M059J (cell line): ENCODE data around the gene HCFC1. TPM values are rescaled to one million over a fixed set of nuclear protein-coding genes. Genes with fewer than 3 reads are reported as not detected.

Experiments
- DNase-seq: peaks from one replicate; pipeline ENCODE4 v3.0.0-alpha.2; 2012; ENCODE audit warnings: low read depth
- total RNA-seq: library from RNA; depleted of rRNA; stranded (reverse); fragments of >200 nt; shearing (Covaris generic); gene quantifications from 2 replicates; pipeline ENCODE4 v1.2.3, GENCODE V29; 2014

HCFC1 gene
- total RNA-seq, 1 experiment from 2014 or later: 72.3 TPM

DNA sequence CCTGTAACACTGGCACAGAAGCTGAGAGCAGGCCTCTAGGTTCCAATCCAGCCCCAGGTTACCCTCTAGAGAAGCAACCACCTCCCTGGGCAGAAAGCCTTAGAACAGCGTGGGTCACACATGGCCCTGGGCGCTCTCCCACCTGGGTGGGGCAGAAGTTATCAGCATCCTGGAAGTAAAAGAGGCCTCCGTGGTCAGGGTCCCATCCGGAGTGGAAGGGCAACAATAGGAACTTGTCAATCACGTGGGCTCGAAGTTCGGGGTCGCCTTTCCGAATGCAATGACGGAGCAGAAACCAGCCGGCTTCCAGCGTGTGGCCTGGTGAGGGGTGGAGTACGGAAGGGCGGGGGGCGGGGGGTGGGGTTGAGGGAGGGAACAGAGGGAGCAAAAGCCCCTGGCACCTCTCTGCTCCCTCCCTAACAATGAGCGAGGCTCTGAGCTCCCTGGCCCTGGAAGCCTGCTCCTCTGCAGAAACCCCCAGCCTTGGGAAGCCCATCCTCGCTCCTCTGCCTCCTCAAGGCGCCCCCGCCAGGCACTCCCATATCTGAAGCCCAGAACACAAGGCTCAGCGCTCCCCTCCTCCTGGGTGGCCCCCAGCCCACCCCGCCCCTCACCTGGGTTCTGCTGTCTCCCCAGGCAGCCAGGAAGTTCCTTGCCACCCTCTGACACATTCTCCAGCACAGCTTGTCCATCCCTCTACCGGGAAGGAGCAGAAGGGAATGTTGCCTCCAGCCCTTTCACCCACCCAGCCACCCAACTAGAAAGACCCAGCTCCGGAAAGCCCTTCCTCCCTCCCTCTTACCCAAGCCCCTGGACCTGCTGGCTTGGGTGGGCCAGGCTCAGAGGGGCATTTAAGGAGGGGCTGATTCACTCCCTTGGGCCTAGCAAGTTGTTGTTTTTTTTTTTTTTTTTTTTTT lies 30.0 kb downstream of the HCFC1 start:
- no peak for DNase-seq

DNA sequence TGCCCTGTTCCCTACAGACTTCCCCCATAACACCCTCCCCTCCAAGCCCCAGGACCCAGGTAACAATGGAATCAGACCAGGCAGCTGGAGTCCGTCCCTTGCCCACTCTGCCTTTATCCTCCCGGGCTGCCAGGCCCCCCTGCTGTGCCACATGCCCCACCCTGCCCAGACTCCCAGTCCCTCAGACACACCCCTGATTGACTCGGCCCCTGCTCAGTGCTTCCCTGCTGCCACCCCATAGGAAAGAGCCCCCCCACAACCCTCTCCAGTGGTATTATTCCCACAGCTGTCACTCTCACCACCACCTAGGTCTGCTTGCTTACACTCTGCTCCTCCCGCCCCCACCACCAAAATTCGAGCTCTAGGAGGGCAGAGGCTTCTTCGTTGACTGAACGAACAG lies 32.0 kb downstream of the HCFC1 start:
- no peak for DNase-seq

DNA sequence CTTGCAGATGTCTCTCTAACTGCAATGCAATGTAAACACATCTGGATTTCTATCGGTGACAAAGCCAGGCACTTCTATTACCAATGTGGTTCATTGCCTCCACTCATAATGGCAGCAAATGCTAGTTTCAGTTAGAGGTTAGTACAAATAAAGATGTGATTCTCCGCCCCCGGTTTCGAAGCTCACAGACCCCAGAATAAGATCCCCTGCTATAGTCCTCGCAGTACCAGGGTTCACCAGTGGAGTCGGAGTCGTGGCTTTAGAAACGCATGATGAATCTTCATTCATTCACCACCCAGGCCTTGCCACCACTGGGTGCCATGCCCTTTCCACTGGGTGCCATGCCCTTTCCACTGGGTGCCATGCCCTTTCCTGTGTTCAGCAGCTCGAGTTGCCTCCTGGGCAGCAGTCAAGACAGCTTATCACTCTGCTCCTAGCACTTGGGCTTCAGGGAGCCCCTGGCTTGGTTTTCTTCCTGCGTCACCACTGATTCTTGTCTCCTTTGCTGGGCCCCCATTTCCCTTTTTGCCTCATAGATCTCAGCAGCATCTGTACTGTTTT lies 33.3 kb downstream of the HCFC1 start:
- no peak for DNase-seq

DNA sequence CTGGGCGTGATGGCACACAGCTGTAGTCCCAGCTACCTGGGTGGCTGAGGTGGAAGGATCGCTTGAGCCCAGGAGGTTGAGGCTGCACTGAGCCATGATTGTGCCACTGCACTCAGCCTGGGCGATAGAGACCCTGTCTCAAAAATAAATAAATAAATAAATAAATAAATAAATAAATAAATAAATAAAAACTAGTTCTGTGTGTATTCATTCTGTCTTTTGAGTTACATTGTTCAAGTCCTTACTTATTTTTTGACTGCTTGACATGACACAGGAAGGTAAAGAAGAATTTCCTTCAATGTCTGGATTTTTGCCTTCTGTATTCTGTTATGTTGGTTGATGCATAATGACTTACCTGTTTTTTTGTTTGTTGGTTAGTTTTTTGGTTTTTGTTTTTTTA lies 34.6 kb downstream of the HCFC1 start:
- no peak for DNase-seq

DNA sequence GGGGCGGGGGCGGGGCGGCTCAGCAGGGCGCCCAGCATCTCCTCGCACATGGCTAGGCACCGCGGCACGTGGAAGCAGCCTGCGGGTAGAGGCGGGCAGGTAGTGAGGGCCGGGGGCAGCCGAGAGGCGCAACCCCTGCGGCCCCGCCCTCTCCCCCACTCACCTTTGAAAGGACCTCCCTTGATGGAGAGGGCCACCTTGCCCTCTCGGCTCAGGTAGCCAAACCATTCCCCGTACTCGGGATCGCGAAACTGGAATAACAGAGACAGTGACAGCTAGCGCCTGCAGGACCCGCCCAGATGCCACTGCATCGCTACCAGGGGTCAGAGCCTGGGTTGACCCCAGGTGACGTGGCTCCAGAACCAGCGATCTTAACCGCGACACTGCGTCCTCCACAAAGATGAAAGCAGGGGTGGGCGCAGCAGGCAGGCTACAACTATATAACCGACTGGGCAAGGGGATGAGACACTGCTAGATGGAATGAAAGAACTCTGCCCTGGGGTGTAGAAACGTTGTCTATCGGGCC lies 36.2 kb downstream of the HCFC1 start:
- no peak for DNase-seq

DNA sequence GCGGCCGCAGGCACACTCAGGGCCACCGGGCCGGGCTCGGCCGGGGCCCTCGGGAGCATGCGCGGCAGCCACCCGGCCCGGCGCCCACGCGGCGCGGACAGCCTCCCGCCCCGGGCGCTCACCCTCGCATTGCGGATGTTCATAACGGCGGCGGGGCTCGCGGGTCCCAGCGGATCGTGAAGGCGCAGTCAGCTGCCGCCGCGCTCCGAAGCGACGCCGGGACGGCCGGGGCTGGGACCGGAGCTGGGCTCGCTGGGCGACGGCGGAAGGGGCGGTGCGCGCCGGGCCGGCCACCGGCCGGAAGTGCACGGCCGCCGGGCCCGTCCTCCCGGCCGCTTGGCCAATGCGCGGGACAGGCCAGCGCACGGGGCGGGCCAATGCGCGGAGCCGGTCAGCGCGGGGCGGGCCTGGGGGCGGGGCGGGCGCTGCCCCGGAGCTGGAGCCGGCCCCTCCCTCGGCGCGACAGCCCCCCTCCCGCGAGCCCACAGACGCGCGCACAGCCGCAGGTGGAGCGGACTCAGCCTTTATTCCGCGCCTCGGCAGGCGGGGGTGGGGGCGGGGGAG lies 36.8 kb downstream of the HCFC1 start, which contains the start of gene NAA10:
Gene NAA10 (minus strand): TSS at position 276 of the 564 bp plus-strand sequence. CDS start 133 bp downstream, at position 143.
- peak; percentile 81 for DNase-seq

DNA sequence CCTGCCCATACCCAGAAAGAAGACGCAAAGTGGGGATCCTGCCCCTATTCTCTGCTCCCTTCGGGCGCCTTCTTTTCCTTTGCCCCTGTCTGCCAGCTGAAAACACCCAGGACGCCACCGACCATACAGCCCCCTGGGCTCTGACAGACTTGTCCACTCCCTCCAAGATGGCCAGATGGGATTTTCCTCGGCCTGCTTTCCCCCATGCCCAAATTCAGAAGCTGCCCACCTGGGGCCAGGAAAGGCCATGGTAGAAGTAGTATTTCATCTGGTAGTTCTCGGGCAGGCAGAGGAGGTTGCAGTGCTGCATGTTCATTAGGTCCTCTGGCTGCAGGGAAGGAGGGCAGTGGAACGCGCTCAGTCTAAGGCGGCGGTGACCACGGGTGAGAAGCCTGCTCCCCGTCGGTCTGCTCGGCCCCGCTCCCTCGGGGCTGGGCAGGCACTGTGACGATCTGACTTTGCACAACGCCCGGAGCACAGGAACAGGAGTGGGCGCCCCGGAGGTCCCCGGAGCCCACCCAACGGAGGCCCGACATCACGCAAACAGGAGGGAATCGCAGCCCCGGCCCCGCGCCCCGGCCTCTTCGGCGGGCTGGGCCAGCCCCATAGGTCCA lies 37.4 kb downstream of the HCFC1 start:
- DNase-seq: no peak

DNA sequence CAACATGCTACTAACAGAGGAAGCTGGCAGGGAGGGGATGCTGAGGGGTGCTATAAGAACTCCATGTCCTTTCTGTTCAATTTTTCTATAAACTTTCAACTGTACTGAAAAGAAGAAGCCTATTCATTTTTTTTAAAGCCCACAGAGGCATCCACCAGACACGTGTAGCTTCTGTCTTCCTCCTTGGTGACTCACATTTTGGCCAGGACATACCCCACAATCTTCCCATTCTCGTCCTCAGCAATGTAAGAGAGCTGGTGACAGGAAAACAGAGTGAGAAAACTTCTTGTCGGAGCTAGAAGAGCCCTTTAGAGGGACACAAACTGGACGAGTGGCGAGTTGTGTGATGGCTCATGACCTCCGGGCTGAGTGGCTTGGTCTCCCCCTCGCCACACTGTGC lies 37.9 kb downstream of the HCFC1 start:
- peak; percentile 67 for DNase-seq

DNA sequence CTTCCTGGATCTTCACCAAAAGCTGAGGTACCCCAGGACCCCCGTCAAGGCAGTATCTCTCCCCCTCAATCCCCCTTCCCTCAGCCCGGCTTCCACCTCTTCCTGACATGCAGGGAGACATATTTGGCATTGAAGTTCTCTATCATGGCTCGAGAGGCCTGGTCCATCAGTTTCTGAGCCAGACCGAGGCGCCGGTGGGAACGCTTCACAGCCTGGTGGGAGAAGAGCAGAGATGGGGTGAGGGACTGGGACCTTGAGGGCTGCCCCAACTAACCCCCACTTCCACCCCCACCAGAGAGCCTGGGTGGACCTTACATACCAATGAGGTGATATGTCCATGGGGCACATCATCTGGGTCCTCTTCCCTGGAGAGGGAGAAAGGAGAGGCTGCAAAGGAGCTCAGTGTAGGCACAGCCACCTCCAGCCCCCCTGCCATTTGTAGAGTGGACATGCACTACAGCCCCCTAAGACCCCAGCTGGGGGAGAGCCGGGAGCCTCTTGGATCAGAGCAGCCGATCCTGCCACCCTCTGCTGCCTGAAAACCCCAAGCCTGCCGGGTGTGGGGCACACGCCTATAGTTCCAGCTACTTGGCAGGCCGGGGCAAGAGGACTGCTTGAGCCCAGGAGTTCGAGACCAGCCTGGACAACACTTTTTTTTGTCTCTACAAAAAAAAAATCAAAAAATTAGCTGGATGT lies 39.2 kb downstream of the HCFC1 start:
- DNase-seq: no peak

DNA sequence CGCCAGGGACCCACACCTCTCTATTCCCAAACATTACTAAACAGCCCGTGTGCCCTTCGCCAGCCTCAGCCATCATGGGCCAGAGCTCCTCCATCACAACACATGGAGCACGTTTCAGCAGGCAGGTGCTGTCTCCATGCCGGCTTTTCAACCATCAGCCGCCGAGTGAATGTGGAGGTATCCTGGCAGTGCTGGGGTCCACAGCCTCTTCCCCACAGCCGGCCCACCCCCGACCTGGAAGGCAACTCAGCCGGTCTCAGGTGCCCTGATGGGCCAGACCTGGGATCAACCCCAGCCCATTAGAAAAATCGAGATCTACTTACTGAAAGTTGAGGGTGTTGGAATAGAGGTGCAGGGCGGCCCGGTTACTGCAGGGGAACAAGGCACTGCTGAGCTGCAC lies 39.9 kb downstream of the HCFC1 start:
- no peak for DNase-seq

DNA sequence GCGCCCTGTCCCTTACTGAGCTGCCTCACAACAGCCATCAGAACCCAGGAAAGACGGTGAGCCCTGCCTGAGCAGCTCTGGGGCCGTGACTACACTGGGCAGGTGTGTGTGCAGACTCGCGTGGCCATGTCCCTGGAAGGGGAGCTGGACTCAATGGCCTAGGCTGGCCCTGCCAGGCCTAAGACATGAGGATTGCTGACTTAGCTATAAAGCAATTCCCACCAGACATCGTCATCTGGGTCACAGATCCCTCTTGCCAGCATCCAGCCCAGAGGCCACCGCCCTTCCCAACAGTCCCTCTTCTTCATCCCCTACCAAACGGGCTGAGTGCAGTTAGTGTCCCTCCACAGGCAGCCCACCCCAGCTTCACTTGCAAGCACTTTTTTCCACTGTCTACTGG lies 40.5 kb downstream of the HCFC1 start:
- no peak for DNase-seq

DNA sequence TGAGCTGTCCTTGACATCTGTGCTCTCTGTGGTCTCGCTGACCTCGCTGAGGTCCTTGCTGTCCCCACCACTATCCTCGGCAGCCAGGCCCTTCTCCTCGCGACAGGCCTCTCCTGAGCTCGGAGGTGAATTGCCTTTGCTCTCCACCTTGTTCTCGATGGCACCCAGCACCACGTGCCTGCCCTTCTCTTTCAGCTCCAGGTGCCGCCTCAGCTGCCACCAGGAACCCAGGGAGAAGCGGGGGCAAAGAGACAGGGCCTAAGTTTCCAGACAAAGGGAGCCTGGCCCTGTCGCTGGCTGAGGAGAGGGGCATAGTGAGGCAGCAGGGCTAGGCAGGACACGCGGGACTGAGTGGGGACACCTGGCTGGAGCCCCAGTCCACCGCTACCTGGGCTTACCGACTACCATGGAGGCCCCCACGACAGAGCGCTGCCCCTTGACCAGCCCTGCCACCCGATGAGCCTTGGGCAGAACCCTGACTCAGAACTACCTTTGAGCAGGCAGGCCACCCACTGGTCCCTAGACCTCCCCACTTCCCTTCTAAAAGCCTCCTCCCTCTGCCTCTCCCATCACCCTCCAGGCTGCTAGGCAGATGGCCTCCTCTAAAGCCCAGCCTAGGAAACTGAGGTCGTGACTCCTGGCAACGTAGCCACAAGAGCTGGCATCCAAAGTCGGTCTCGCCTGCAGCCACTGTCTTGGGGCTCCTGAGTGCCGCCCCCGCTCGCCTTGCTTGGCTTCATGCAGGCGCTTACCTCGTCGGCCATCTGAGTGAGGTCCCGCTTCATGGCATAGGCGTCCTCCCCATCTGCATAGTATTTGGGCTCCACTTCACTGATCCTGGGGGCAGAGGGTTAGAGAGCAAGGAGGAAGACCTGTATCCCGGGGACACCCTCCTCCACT lies 41.4 kb downstream of the HCFC1 start:
- no peak for DNase-seq

DNA sequence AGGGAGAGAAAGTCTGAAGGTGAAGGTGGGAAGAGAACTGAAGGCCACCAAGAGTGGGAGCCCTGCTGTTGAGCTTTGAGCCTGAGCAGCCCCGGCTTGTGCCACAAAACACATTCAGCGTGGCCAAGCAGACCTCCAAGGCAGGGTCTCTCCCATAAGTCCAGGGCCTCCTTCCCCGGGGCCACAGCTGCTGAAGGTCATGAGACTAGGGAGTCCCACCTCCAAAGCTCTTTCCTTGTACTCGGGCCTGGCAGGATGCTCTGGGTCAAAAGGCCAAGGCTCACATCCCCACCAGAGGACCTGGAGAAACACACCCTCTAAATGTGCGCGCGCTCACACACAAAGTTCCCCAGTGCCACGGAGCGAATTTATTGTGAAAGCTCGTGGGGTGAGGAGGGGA lies 42.0 kb downstream of the HCFC1 start:
- no peak for DNase-seq

DNA sequence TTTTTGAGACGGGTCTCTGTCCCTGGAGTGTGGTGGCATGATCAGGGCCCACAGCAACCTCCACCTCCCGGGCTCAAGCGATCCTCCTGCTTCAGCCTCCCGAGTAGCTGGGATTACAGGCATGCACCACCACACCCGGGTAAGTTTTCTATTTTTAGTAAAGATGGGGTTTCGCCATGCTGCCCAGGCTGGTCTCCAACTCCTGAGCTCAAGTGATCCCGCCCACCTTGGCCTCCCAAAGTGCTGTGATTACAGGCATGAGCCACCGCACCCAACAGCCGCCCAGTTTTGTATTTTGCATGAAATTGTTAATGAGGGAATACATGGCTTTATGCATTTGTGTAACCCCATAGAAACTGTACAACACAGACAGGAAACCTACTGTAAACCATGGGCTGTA lies 42.8 kb downstream of the HCFC1 start:
- DNase-seq: no peak

DNA sequence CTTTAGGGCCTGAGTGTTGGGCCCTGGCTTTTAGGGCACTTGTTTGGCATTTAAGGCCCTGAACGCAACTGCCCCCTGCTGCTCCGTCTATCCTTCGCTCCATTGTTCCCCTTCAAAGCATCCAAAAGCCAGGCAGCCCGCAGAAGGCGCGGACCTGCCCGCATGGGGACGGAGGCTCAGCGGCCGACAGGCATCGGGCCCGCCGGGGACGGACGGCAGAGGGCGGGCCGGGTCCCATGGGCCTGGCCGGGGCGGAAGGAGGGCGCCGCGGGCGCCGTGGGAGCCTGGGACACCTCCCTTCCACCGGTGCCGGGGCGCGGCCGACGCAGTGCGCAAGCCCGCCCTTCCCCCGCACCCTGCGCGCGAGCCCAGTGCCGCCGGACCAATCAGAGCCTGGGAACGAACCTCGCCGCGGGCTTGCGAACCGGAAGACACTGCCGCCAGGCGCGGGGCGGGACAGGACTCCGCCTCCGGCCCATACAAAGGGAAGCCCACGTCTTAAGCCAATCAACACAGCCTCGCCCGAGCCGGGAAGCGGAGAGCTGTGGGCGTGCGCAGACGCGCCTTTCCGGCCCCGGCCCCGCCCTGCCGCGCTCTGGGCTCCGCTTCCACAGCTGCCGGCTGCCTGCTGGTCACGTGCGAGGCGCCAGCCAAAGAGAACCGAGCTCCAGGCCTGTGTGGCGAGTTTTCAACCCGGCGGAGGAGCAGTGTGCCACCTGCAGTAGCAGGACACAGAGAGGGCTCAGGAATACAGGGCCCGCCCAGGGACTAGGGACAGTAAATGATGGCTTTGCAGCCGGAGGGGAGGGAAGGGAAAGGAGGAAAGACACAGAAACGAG lies 43.5 kb downstream of the HCFC1 start:
- DNase-seq: peak; percentile 99

DNA sequence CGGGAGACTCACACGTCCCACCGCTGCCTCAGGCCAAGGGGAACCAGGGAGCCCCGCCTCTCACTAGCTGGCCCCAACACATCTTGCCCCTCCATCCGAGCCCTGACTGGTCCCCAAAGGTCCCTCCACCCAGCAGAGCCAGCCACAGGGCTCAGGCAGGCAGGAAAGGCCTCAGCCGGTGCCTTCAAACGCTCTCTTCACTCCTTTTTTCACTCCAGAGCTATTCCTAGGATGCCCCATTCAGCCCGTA lies 44.0 kb downstream of the HCFC1 start:
- DNase-seq: no peak

DNA sequence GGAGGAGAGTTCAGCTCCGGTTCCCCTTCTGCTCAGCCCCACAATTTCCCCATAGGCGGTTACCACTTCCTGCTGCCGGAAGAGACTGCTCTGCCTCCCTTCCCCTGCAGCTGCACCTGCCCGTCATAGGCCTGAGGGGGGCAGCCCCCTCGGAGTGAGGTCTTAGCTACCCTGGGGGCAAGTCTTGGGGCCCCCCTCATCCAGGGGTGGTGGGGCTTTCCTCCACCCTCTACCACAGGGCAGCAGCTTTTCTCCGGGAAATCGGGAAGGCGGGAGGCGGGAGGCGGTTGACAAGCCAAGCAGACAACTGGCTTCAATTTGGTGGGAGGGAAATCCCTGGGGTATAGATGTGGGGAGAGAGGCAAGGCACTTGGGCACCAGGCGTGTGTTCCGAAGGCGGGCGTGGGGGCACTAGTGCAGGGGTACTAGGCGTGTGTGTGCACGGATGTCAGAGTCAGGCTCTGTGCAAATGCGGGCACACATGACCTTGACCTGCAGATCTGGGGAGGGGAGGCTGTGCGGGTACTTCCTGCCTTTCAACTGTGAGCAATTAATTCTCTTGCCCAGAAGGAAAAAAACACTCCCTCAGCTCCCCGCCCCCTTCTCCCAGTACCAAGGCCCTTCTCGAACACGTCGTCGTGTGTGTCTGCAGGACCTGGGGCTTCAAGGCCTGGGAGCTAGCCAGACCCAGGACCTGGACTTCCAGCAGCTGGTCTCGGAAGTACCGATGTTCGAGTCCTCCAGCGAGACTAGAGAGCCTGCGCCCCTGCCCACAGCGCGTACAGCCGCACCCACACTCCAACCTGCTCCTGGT lies 44.6 kb downstream of the HCFC1 start:
- peak; percentile 64 for DNase-seq

DNA sequence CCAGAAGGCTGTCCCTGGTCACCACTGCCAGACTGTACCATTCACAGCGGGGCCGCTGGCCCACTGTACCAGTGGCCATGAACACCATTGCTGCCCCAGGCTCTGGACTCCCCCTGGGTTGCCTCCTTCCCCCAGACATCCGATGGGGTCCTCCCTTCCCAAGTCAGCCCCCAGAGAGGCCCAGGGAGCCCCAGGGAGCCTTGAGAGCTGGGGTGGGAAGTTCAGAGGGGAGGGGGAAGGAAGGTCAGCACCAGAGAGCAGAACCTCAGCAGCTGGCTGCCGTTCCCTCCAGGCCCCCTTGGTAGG lies 45.1 kb downstream of the HCFC1 start:
- no peak for DNase-seq
